ENCODE data around the gene RBM7. TPM values are rescaled to one million over a fixed set of nuclear protein-coding genes. Genes with fewer than 3 reads are reported as not detected.
A peak's percentile ranks its signal among the peaks of the same experiment; 100 is the strongest.

RBM7 gene, protein sequence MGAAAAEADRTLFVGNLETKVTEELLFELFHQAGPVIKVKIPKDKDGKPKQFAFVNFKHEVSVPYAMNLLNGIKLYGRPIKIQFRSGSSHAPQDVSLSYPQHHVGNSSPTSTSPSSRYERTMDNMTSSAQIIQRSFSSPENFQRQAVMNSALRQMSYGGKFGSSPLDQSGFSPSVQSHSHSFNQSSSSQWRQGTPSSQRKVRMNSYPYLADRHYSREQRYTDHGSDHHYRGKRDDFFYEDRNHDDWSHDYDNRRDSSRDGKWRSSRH
- 31.3 and 38.4 TPM in 2 replicates for total RNA-seq
- polyA plus RNA-seq = 16.4 TPM in 2 replicates
- 22.9 and 26.2 TPM in 2 replicates for polyA plus RNA-seq (2011; cell fraction: cytosol; rRNA removed)
- 16.1 and 24.3 TPM in 2 replicates for polyA plus RNA-seq (2011; cell fraction: nucleus; rRNA removed)
- 46.2 and 47.4 TPM in 2 replicates for polyA plus RNA-seq (2012)
- 46.8 and 57.2 TPM in 2 replicates for polyA minus RNA-seq
- polyA minus RNA-seq (2011; cell fraction: cytosol; rRNA and poly(A)+ RNA removed) = 29.7 TPM
- polyA minus RNA-seq (2011; cell fraction: nucleus; rRNA and poly(A)+ RNA removed) = 40.0 and 53.0 TPM in 2 replicates
- Bru-seq, nascent RNA = percentile 94 among the genes with signal in this experiment
- percentile 88 among the genes with signal in this experiment for BruChase-seq, experiment 1, labeled RNA remaining after a 6-hour chase
- BruChase-seq, experiment 2, labeled RNA remaining after a 2-hour chase = percentile 97 among the genes with signal in this experiment
- long read RNA-seq, full-length matches to known transcripts = 157 of 163 reads
- long read RNA-seq, partial matches to known transcripts = 0 of 163 reads
- long read RNA-seq, other reads (novel, unspliced or antisense) = 6 of 163 reads

DNA sequence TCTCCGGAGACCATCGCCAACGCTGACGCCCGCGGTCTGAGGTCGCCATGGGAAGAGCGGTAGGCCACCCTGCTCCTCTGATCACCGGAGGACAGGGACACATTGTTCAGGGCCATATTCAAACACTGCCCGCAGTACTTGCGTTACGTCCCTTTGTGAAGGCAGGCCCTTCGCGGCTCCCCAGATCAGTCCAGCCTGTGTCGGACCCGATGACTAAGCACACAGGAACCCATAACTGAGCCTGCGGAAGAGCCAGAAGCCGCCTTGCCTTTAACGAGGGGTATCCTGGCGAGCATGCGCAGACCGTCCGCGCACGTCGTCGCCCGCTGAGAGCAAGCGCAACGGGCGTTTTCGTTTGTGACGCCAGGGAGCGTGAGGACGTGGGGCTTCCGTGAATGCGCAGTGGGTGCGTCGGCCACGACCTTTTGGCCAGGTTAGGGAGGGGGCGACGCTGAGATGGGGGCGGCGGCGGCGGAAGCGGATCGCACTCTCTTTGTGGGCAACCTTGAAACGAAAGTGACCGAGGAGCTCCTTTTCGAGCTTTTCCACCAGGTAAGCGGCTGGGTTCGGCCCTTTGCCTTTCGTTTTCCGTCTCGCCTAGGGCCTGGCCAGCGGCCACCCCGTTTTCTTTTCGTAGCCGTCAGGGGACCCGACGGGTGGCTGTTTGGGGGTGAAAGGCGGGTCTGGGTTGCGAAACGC, at the start of gene RBM7, which contains the start of gene C11orf71:
Gene RBM7 (plus strand): TSS at position 451 of the 699 bp plus-strand sequence. CDS start 6 bp downstream, at position 457.
Gene C11orf71 (minus strand): TSS at position 296 of the 699 bp plus-strand sequence. CDS start 180 bp downstream, at position 116.
- dilution Hi-C loops (cut with MboI; ENCODE audit: extremely low pct_ligation_motif_present, low sequenced_read_pairs) = no loop called here
- H3K36me3 ChIP-seq (ENCODE audit: control insufficient read depth in 2 of 2, extremely low read depth in 1 of 2, insufficient read depth in 2 of 2, low read length in 2 of 2) = peaks cover 0 to 7% of the 10 kb centered on the region in 2 experiments
- BruUV-seq (replicated peaks) = no TSS peak
- no peaks in the 10 kb centered on the region for H3K9me3 ChIP-seq (replicated peaks; ENCODE audit: control insufficient read depth, insufficient read depth, low read length)
- H3K9me1 ChIP-seq (replicated peaks; ENCODE audit: control insufficient read depth, extremely low read depth, insufficient read depth, low read length) = no peaks in the 10 kb centered on the region
- peak within 1 kb of the TSS; percentile 95 for H3K9ac ChIP-seq (replicated peaks; ENCODE audit: extremely low read depth, insufficient read depth, low read length)
- H3K4me1 ChIP-seq (ENCODE audit: control insufficient read depth, extremely low read depth, insufficient read depth, low read length) = peaks cover 27% of the 10 kb centered on the region
- ChIA-PET POLR2A (interaction anchor here (1.0 kb wide), 1 partner anchor 39 kb away, joined by 4 read pairs; the partner anchor contains the start of gene REXO2), CTCF (interaction anchor here (1.0 to 3.6 kb wide), 3 partner anchors 53 to 82 kb away, joined by 3 to 22 read pairs (median 18); no protein-coding TSS in a partner anchor)
- peaks cover 3% of the 10 kb centered on the region for H4K20me1 ChIP-seq (replicated peaks; ENCODE audit: control insufficient read depth, extremely low read depth, insufficient read depth, low read length)
- DNase-seq (ENCODE audit: low read depth, low spot score) (peak; percentile 99), FAIRE-seq (peak; percentile 96)
- peak within 1 kb of the TSS; percentile 6 for H2AFZ ChIP-seq (ENCODE audit: low read depth, low read length)
- TF ChIP-seq POLR2AphosphoS5 (IDR thresholded peaks at IDR 0.05; ENCODE audit: insufficient read depth, low read depth, low read length) (peak; percentile 96), MAX (IDR thresholded peaks at IDR 0.05; ENCODE audit: insufficient read depth, insufficient read length) (no peak), POLR2A (IDR thresholded peaks at IDR 0.05; ENCODE audit: low read depth, low read length) (peak; percentile 98), FOS (IDR thresholded peaks at IDR 0.05; ENCODE audit: borderline replicate concordance, insufficient read depth, low read length) (peak; percentile 77), MYC (IDR thresholded peaks at IDR 0.05; ENCODE audit: low read depth, low read length) (peak; percentile 25), GATA2 (IDR thresholded peaks at IDR 0.05; ENCODE audit: insufficient read depth, insufficient read length, low read depth, low read length) (no peak), JUN (IDR thresholded peaks at IDR 0.05; ENCODE audit: borderline replicate concordance, insufficient read depth, insufficient read length, low read depth) (peak; percentile 40), EZH2 (IDR thresholded peaks at IDR 0.05; ENCODE audit: borderline replicate concordance, low read depth, low read length, severe bottlenecking) (no peak)
- TF ChIP-seq, protein P1, sequence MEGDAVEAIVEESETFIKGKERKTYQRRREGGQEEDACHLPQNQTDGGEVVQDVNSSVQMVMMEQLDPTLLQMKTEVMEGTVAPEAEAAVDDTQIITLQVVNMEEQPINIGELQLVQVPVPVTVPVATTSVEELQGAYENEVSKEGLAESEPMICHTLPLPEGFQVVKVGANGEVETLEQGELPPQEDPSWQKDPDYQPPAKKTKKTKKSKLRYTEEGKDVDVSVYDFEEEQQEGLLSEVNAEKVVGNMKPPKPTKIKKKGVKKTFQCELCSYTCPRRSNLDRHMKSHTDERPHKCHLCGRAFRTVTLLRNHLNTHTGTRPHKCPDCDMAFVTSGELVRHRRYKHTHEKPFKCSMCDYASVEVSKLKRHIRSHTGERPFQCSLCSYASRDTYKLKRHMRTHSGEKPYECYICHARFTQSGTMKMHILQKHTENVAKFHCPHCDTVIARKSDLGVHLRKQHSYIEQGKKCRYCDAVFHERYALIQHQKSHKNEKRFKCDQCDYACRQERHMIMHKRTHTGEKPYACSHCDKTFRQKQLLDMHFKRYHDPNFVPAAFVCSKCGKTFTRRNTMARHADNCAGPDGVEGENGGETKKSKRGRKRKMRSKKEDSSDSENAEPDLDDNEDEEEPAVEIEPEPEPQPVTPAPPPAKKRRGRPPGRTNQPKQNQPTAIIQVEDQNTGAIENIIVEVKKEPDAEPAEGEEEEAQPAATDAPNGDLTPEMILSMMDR (IDR thresholded peaks at IDR 0.05; ENCODE audit: extremely low read depth in 1 of 2, insufficient read depth in 1 of 2, low read depth in 1 of 2, low read length in 2 of 2) = no peak
- H3K4me3 ChIP-seq (replicated peaks in 1 of 3; ENCODE audit: insufficient read depth in 1 of 3, low read depth in 1 of 3, low read length in 3 of 3) = peak within 1 kb of the TSS; percentile 66 to 84 (median 79)
- peaks cover 55% of the 10 kb centered on the region for H3K79me2 ChIP-seq (ENCODE audit: control insufficient read depth, insufficient read depth, low read length)
- H3K4me2 ChIP-seq (ENCODE audit: insufficient read depth, low read length) = peak within 1 kb of the TSS; percentile 93
- intact Hi-C loops (cut with micrococcal nuclease) = loop anchor here (1.0 to 5.0 kb wide), 9 partner anchors 33 to 628 kb away; partner anchors contain the start of genes REXO2, USP28 and ZW10
- H3K27me3 ChIP-seq (ENCODE audit: control insufficient read depth in 2 of 2, insufficient read depth in 2 of 2, low read length in 2 of 2) = no peaks in the 10 kb centered on the region
- H3K27ac ChIP-seq (ENCODE audit: insufficient read depth, low read depth, low read length) = peak within 1 kb of the TSS; percentile 86
